Endothelial cell (in vitro differentiated cells): ENCODE measurements around the gene GRID2IP. TPM values are rescaled to one million over a fixed set of nuclear protein-coding genes. Genes with fewer than 3 reads are reported as not detected.
A peak's percentile ranks its signal among the peaks of the same experiment; 100 is the strongest.

Experiments used
- DNase-seq: peaks from one replicate; pipeline ENCODE4 v3.0.0; 2021; ENCODE audit warnings: low spot score
- H3K27ac Mint-ChIP-seq: one replicate; pipeline ENCODE4 v1.8.0; 2021; ENCODE audit warnings: mixed read lengths, inconsistent platforms; ENCODE audit not compliant: unreplicated experiment
- H3K27me3 Mint-ChIP-seq: one replicate; pipeline ENCODE4 v1.8.0; 2021; ENCODE audit warnings: mild to moderate bottlenecking, moderate library complexity, mixed read lengths, inconsistent platforms; ENCODE audit not compliant: unreplicated experiment
- H3K36me3 Mint-ChIP-seq: one replicate; pipeline ENCODE4 v1.8.0; 2021; ENCODE audit warnings: mild to moderate bottlenecking, low read depth, mixed read lengths, inconsistent platforms; ENCODE audit not compliant: unreplicated experiment
- H3K4me1 Mint-ChIP-seq: one replicate; pipeline ENCODE4 v1.8.0; 2021; ENCODE audit warnings: mild to moderate bottlenecking, mixed read lengths, inconsistent platforms; ENCODE audit not compliant: unreplicated experiment
- H3K4me3 Mint-ChIP-seq: one replicate; pipeline ENCODE4 v1.8.0; 2021; ENCODE audit warnings: mild to moderate bottlenecking, mixed read lengths, inconsistent platforms; ENCODE audit not compliant: unreplicated experiment
- H3K9me3 Mint-ChIP-seq: one replicate; pipeline ENCODE4 v1.8.0; 2021; ENCODE audit warnings: mixed read lengths, inconsistent platforms; ENCODE audit not compliant: unreplicated experiment
- long read RNA-seq: library from polyadenylated mRNA; unstranded; transcript quantifications from one replicate; pipeline ENCODE4 v2.0.0, GENCODE V29; 2020; ENCODE audit not compliant: unreplicated experiment
- total RNA-seq: library from RNA; stranded (reverse); fragmentation: NEBNext Ultra II Directional; extraction: Animal tissue kit (Norgen Biotek cat#: 25700); gene quantifications from one replicate; pipeline ENCODE4 v1.2.1, GENCODE V29; 2021; ENCODE audit not compliant: unreplicated experiment
- TF ChIP-seq, protein P1 (sequence below): fragments of 200-600 bp; sonication (generic); IDR thresholded peaks from one replicate; pipeline ENCODE4 v1.5.0; 2021; ENCODE audit warnings: antibody characterized with exemption; ENCODE audit not compliant: unreplicated experiment

Gene GRID2IP
- total RNA-seq: 0.08 TPM
- long read RNA-seq: 0 reads

- no peaks in the 10 kb centered on the region for H3K36me3 Mint-ChIP-seq
- H3K4me1 Mint-ChIP-seq: no peaks in the 10 kb centered on the region
- no peak for DNase-seq
- peaks cover 7% of the 10 kb centered on the region for H3K27me3 Mint-ChIP-seq
- H3K9me3 Mint-ChIP-seq: no peaks in the 10 kb centered on the region
- TF ChIP-seq, protein P1, sequence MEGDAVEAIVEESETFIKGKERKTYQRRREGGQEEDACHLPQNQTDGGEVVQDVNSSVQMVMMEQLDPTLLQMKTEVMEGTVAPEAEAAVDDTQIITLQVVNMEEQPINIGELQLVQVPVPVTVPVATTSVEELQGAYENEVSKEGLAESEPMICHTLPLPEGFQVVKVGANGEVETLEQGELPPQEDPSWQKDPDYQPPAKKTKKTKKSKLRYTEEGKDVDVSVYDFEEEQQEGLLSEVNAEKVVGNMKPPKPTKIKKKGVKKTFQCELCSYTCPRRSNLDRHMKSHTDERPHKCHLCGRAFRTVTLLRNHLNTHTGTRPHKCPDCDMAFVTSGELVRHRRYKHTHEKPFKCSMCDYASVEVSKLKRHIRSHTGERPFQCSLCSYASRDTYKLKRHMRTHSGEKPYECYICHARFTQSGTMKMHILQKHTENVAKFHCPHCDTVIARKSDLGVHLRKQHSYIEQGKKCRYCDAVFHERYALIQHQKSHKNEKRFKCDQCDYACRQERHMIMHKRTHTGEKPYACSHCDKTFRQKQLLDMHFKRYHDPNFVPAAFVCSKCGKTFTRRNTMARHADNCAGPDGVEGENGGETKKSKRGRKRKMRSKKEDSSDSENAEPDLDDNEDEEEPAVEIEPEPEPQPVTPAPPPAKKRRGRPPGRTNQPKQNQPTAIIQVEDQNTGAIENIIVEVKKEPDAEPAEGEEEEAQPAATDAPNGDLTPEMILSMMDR: no peak
- H3K27ac Mint-ChIP-seq: no peak within 1 kb of the TSS
- no peak within 1 kb of the TSS for H3K4me3 Mint-ChIP-seq
Measured at GRCh38 chr7:6551016-6551511, at the start of gene GRID2IP. Gene GRID2IP, minus strand, starts transcription at chr7:6551461. Its CDS starts 25 bp downstream, at chr7:6551436.

- DNase-seq: no peak
- Mint-ChIP-seq H3K4me3 (no peak overlapping the region), H3K36me3 (peaks cover 48% of the 10 kb centered on the region), H3K27ac (no peak overlapping the region), H3K4me1 (no peaks in the 10 kb centered on the region), H3K27me3 (peaks cover 4% of the 10 kb centered on the region), H3K9me3 (no peaks in the 10 kb centered on the region)
- TF ChIP-seq, protein P1: no peak
Measured at GRCh38 chr7:6600093-6600492, 48.8 kb upstream of the GRID2IP start.

DNA sequence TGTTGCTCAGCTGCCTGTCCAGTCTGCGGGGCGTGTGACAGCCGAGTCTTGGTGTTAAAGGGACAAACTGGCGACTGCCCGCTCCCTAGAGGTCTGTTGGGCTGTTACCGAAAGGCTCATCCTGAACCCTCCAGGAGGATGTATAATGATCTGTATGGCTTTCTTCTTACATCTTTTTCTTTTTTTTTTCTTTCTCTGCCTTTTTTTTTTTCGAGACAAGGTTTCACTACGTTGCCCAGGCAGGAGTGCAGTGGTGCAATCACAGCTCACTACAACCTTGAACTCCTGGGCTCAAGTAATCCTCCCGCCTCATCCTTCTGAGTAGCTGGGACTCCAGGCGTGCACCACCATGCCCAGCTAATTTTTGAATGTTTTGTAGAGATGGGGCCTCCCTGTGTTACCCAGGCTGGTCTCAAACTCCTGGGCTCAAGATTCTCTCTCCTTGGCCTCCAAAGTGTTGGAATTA is 39.4 kb upstream of the GRID2IP start:
- peak overlapping the region; percentile 90 for H3K27ac Mint-ChIP-seq
- H3K4me3 Mint-ChIP-seq: peak overlapping the region; percentile 94
- peaks cover 13% of the 10 kb centered on the region for H3K4me1 Mint-ChIP-seq
- peaks cover 35% of the 10 kb centered on the region for H3K36me3 Mint-ChIP-seq
- H3K9me3 Mint-ChIP-seq: no peaks in the 10 kb centered on the region
- TF ChIP-seq, protein P1: no peak
- H3K27me3 Mint-ChIP-seq: peaks cover 14% of the 10 kb centered on the region
- no peak for DNase-seq

DNA sequence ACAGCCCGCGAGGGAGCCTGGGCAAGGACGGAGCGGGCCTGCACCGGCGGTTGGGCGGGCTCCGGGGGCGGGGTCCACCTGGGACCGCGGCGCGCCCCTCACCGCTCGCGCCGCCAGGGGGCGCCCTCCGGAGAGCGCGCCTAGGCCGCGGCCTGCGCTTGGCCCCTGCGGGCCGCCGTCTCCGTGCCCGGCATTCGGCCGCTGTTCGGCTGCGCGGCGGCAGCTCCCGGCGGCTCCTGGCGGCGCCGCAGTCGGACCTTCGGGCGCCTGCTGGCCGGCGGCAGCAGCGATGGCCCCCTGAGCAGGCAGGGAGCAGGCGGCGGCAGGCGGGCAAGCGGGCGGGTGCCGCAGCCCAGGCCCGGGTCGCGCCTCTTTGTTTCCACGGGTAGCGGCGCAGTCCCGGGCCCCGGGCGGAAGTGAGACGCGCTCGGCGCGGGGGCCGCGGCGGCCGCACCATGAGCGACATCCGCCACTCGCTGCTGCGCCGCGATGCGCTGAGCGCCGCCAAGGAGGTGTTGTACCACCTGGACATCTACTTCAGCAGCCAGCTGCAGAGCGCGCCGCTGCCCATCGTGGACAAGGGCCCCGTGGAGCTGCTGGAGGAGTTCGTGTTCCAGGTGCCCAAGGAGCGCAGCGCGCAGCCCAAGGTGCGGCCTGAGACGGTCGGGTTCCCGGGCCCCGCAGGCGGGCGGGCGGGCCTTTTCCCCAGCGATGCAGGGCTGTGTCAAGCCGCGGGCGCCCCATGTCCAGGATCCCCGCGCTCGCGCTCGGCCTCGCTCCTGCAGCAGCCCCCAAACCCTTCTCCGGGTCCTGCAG is 38.8 kb upstream of the GRID2IP start, which contains the start of gene INTS15:
Gene INTS15 (plus strand): TSS at position 193 of the 816 bp plus-strand sequence. CDS start 263 bp downstream, at position 456.
- TF ChIP-seq, protein P1: peak; percentile 88
- DNase-seq: peak; percentile 90
- peaks cover 13% of the 10 kb centered on the region for H3K4me1 Mint-ChIP-seq
- peaks cover 14% of the 10 kb centered on the region for H3K27me3 Mint-ChIP-seq
- H3K36me3 Mint-ChIP-seq: peaks cover 31% of the 10 kb centered on the region
- H3K9me3 Mint-ChIP-seq: no peaks in the 10 kb centered on the region
- H3K27ac Mint-ChIP-seq: peak within 1 kb of the TSS; percentile 90
- H3K4me3 Mint-ChIP-seq: peak within 1 kb of the TSS; percentile 94
